Smooth muscle cell of the umbilical artery (primary cell): ENCODE measurements around the gene TEN1. TPM values are rescaled to one million over a fixed set of nuclear protein-coding genes. Genes with fewer than 3 reads are reported as not detected.

Experiments
- total RNA-seq: library from RNA; depleted of rRNA; stranded (reverse); fragments of >200 nt; gene quantifications from 2 replicates; pipeline ENCODE4 v1.2.3, GENCODE V29; 2014

Gene TEN1, protein sequence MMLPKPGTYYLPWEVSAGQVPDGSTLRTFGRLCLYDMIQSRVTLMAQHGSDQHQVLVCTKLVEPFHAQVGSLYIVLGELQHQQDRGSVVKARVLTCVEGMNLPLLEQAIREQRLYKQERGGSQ
- 12.6 and 13.7 TPM in 2 replicates for total RNA-seq

DNA sequence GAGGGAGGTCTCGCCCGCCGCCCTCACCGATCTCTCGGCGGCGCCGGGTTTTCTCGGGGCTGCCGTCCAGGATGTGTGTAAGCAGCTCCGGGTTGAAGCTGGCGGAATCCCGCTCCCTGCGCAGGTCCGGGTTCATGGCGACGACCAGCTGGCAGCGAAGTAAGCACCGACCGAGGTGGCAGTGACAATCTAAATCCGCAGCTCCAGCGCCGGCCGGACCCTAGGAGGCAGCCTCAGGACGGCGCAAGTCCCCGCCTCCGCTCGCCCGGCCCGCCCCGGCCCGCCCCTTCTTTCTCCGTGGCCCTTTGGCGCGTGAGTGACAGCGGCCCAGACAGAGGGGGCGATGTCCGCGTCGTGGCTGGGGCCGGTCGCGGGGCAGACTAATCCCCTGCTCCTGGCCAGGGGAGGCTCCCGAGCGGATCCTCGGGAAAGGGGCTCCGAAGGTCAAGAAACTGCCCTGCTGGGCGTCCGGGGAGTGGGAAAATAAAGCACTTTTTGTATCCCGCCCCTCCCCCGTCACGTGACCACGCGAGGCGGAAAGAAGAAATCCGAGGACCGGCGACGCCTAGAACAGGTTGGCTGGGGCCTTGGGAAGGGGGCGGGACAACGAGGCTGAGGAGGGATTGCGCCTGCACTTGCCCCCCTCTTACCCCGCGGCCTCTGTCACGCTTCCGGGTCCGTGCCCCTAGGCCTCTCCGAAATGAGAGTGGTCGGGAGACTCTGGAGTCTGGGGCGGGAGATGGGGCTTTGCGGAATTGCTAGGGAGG, at the start of gene TEN1, which contains the start of gene ACOX1:
Gene TEN1, plus strand, starts transcription at position 303 of the 767 bp plus-strand sequence. CDS start 6,953 bp downstream, outside the sequence.
Gene ACOX1, minus strand, starts transcription at position 229 of the 767 bp plus-strand sequence. Its CDS starts 93 bp downstream, at position 136.

GRCh38 chr17:75940727-75941441, 38.2 kb upstream of the TEN1 start, which contains the start of gene FBF1:
Gene FBF1 (minus strand): TSS chr17:75941042. CDS start chr17:75938149, 2,893 bp downstream.

GRCh38 chr17:76000755-76001521, 21.9 kb downstream of the TEN1 start, which contains the start of gene CDK3:
Gene CDK3 (plus strand): TSS chr17:76000855. CDS start chr17:76001426, 571 bp downstream.

GRCh38 chr17:76027159-76027839, 48.3 kb downstream of the TEN1 start, which contains the start of gene EVPL:
Gene EVPL (minus strand): TSS chr17:76027306. CDS start chr17:76027198, 108 bp downstream.

Other genes starting within 250 kb of the TEN1 start
- gene GALK1, start 214.0 kb upstream of the TEN1 start, total RNA-seq, result 22.2 and 27.9 TPM in 2 replicates
- gene UNK, start 194.4 kb upstream of the TEN1 start, total RNA-seq, result 13.1 and 15.9 TPM in 2 replicates
- 0.83 and 2.4 TPM in 2 replicates for gene UNC13D, start 134.8 kb upstream of the TEN1 start, total RNA-seq
- gene WBP2, start 123.9 kb upstream of the TEN1 start, total RNA-seq, result 29.7 and 39.2 TPM in 2 replicates
- 3.9 and 6.6 TPM in 2 replicates for gene TRIM47, start 100.7 kb upstream of the TEN1 start, total RNA-seq
- gene TRIM65, start 82.3 kb upstream of the TEN1 start, total RNA-seq, result 19.0 and 19.1 TPM in 2 replicates
- gene MRPL38, start 74.4 kb upstream of the TEN1 start, total RNA-seq, result 31.2 and 37.1 TPM in 2 replicates
- 13.2 and 14.0 TPM in 2 replicates for gene FBF1, start 38.2 kb upstream of the TEN1 start, total RNA-seq
- 71.0 and 92.1 TPM in 2 replicates for gene ACOX1, start 74 bp upstream of the TEN1 start, total RNA-seq
- 2.7 and 5.2 TPM in 2 replicates for gene CDK3, start 21.6 kb downstream of the TEN1 start, total RNA-seq
- not detected in 2 replicates for gene EVPL, start 48.1 kb downstream of the TEN1 start, total RNA-seq
- gene SRP68, start 93.3 kb downstream of the TEN1 start, total RNA-seq, result 41.3 and 66.1 TPM in 2 replicates
- not detected in 2 replicates for gene GALR2, start 95.5 kb downstream of the TEN1 start, total RNA-seq
- gene ZACN, start 99.9 kb downstream of the TEN1 start, total RNA-seq, result under 0.01 TPM in 1 of 2 replicates, not detected in the other
- 89.7 and 107 TPM in 2 replicates for gene EXOC7, start 124.5 kb downstream of the TEN1 start, total RNA-seq
- gene FOXJ1, start 162.0 kb downstream of the TEN1 start, total RNA-seq, result not detected in 2 replicates